HG03159 (cell line): ENCODE results near the gene THOP1.

ENCODE experiments used
- ATAC-seq: cut with Tn5 transposase; IDR thresholded peaks from one replicate; pipeline ENCODE4 v1.9.1; 2021; ENCODE audit warnings: mild to moderate bottlenecking, moderate library complexity; ENCODE audit not compliant: unreplicated experiment

THOP1 gene

GRCh38 chr19:2785244-2785997 is at the start of gene THOP1:
TSS of gene THOP1 (plus strand) at chr19:2785503. CDS start at chr19:2785663, 160 bp downstream.
- peak; percentile 62 for ATAC-seq

DNA sequence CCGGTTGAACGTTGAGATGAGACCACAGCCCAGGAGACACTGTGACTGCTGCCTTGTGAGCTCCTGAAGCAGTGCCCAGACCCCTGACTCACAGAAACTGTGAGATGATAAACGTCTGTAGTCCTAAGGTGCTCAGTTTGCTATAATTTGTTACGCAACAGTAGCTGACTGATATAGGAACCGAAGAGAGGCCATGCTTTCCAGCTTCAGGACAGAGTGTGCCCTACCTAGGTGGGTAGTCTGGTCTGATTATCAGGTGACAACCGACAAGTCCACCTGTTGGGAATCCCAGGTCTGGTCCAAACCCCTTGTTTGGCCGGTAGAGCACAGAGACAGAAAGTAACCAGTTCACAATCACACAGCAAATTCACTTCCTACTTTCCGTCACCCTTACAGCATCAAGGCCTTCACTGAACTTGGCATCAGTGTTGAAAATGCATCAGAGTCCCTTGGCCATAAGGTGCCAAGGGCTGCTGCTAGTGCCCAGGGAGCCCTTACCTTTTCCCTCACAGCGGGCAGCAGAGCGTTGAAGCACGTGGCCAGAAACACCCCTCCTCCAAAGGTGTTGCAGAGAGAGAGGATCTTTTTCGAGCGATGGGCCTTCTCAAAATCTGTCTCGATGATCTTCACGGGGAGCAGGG is 48.6 kb upstream of the THOP1 start:
- ATAC-seq = no peak

DNA sequence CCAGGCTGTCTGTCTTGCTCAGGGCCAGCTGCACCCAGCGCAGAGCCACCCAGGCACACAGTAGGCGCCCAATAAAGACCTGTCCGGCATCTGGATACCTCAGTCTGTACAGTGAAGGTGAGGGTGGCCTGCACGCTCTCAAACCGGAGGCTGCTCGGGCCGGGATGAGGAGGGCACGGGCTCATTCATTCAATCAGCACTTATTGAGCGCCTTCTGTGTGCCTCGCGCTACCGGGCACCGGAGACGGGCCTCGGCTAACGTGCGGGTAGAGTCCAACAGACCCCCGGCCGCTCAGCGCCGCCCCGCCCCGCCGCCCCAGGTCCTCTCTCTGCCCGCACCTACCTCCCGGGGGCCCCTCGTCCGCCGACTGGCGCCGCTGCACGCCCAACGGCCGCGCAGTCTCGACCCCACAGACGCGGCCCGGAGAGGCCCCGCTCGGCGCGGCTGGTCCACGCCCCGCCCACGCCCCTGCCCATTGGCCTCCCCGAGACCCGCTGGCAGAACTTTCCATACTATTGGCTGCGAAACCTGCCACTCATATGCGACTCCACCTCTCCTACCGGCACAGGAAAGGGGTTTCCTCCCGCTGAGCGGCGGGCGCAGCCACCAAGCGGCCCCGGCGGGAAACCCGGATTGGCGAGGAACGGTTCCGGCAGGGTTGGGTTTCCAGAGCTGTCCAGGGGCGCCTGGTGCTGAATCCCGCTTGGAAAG is 45.5 kb upstream of the THOP1 start, which contains the start of gene SLC39A3:
SLC39A3 (minus strand) TSS at position 416 of the 712 bp plus-strand sequence. CDS start 2,760 bp downstream, outside the sequence.
- peak; percentile 91 for ATAC-seq

DNA sequence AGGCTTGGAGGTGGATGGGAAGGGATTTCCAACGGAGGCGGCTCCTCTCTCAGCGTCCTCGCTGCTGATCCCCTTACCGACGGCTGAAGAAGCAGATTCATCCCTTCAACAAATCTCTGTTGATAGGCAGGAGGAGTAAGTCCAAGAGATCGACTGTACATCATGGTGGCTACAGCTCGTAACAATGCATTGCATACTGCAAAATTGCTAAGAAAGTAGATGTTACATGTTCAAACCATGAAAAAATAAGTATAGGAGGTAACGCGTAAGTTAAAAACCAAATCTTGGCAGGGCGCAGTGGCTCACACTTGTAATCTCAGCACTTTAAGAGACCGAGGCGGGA is 45.0 kb upstream of the THOP1 start:
- no peak for ATAC-seq

DNA sequence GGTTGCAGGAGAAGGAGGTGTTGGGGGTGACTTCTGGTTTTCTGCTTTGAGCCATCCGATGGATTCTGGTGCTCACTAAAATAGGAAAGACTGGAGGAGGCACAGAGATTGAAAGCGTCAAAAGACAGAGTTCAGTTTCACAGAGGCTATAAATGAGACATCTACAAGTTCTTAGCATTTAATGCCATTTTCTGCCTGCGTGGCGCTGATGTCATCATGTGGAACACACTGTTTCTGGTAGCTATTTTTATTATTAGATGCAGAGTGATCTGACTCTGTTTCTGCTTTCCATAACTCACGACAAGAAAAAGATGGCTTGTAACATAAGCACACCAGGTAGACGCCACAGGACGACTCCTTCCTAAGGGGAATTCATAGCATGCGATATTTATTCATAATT is 42.2 kb upstream of the THOP1 start:
- no peak for ATAC-seq

- no peak for ATAC-seq
Observed at GRCh38 chr19:2744113-2744512, 41.2 kb upstream of the THOP1 start.

- ATAC-seq = no peak
Observed at GRCh38 chr19:2747349-2747748, 38.0 kb upstream of the THOP1 start.

DNA sequence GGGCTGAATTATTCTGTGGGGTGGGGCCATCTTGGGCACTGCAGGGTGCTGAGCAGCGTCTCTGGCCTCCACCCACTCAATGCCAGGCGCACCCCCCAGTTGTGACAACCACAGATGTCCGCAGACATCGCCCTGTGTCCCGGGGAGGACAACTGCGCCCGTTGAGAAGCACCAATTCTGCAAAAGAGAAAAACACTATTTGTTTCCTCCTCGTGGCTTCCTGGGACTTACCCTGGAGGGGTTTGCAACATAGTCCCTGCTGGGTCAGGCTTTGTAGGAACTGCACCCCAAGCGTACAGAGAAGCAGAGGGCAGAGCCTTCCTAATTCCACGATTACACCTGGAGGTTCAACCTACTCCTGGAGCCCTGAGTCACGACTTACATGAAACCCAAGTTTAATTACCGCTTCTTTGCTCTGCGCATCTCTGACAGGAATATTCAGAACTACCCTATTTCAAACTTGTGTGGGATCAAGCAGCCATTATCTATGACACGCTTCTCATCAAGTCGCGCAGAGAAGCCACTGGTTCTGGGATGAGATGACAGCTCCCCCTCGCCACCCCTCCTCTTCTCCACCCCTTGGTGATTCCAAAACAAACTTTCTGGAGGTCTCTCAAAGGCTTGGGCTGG is 34.4 kb upstream of the THOP1 start:
- no peak for ATAC-seq

DNA sequence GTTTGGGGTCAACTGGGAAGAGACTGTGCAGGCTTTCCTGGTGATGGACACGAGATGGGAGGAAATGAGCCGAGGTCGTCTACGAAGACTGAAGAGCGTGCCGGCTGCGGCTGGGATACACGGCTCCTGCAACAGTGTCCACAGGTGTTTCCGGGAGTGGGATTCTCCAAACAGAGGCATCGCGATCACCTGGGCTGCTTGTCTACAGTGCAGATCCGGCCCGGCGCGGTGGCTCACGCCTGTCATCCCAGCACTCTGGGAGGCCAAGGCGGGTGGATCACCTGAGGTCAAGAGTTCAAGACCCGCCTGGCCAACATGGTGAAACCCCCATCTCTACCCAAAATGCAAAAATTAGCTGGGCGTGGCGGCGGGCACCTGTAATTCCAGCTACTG is 33.9 kb upstream of the THOP1 start:
- ATAC-seq = no peak

DNA sequence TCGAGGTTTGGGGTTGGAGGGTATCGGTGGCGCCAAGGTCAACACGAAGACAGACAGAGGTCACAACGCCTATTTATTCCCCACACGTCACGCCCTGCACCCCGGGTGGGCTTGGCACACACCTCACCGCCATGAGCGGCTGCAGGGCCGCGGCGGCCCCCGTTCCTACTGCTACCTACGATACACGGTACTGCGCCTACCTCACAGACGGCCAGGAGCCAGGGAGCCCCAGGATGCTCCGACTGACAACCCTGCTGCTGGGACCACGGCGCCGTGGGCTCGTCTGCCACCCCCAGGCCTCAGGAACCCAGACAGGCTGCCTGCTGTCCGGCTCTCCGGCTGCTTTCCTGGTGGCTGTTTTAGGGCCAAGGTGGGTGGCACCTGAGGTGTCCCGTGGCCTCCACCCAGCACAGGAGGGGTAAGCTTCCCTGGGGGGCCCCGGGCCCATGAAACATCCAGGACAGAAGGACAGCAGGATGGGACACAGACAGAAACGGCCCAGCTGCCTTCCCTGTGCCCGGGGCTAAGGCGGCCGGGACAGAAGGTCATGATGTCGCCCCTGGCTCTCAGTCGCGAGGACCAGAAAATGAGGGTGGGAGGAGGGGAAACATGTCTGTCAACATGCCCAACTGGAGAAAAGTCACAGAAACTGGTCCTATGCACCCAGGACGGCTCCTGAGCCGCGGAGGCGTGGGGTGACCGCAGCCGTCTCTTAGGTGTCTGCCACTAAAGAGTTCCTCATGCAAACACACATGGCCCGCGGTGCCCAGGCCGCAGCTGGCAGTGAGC is 30.4 kb upstream of the THOP1 start:
- ATAC-seq = no peak

GRCh38 chr19:2755448-2755705 is 29.9 kb upstream of the THOP1 start:
- no peak for ATAC-seq

GRCh38 chr19:2755811-2756210 is 29.5 kb upstream of the THOP1 start:
- ATAC-seq = no peak

GRCh38 chr19:2756477-2756876 is 28.8 kb upstream of the THOP1 start:
- no peak for ATAC-seq

GRCh38 chr19:2756921-2757881 is 28.1 kb upstream of the THOP1 start:
- no peak for ATAC-seq

DNA sequence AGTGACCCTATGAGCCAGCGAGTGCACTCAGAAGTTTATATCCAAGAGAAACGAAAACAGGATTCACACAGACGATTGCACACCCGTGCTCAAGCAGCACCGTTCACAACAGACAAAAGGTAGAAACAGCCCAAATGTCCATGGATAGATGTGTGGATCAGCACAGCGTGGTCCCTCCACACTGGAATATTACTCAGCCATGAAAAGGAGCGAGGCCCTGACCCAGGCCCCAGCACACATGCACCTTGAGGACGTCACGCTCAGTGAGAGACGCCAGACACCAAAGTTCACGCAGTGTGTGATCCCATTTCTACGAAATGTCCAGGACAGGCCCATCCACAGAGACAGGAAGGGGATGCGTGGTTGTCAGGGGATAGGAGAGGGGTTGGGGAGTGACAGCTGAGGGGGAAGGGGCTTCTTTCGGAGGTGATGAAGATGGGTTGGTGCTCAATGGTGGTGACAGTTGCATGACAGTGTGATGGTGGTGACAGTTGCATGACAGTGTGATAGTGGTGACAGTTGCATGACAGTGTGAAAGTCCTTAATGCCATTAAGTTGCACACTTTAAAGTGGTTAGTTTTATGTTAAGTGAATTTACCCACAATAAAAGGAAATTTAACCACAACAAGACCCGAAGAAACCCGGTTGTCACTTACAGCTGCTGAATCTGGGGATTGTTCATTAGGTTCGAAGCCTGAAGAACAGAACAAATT is 26.5 kb upstream of the THOP1 start:
- ATAC-seq = no peak

DNA sequence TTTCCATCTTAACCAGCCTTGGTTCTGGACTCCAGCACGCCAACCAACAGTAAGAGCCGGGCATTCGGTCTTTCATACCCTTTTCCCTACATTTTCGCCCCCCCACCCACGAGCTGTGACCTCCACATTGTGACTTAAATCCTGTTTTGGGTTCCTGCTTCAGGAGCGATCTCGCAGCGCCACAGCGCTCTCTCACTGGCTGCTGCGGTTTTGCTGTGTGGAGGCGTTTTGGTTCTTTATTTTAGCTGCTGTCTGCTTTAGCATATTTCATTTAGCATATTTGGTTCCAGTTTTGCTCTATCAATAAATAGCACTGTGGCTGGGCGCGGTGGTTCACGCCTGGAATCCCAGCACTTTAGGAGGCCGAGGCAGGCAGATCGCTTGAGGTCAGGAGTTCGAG is 25.9 kb upstream of the THOP1 start:
- ATAC-seq = no peak

DNA sequence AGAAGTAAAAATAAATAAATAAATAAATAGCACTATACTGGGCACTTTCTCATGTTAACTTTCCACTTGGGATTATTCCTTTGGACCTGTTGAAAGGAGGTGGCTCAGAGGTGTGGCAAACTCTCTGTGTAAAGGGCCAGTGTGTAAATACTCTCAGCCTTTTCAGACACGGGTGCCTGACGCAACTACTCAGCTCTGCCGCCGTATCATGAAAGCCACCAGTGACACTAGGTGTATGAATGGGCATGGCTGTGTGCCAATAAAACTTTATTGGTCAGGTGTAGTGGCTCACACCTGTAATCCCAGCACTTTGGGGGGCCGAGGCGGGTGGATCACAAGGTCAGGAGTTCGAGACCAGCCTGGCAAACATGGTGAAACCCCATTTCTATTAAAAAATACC is 25.3 kb upstream of the THOP1 start:
- no peak for ATAC-seq

DNA sequence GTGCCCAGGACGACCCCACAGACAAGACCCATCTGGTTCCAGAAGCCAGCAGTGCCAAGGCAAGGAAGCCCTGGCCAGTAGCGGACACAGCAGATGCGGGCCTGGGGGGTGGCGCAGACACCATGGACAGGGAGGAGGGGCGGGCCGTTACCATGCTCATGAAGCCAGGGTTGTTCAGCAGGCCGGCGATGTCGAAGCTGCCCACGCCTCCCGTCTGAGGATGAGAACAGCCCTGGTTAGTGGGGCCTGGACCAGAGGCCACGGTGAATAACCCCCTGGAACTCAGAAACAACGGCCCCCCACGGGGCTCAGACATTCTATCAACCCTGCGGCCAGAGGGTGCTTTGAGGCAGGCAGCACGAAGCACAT is 24.0 kb upstream of the THOP1 start:
- no peak for ATAC-seq
